Measurements from ENCODE around the gene ECT2L. TPM values are rescaled to one million over a fixed set of nuclear protein-coding genes. Genes with fewer than 3 reads are reported as not detected.

The ECT2L gene
- total RNA-seq, 1 experiment from 2014 or later = not detected

DNA sequence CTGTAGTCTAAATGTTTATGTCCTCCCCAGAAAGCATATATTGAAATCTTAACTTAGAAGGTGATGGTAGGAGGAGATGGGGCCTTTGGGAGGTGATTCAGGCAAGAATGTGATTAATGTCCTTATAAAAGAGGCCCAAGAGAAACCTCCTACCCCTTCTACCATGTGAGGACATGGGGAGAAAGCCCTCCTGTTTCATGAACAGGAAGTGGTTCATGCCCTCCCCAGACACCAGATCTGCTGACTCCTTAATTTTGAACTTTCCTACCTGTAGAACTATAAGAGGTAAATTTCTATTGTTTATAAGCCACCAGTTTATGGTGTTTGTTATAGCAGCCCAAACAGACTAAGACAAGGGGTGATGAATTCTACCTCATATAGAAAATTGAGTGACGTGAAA, 8.7 kb upstream of the ECT2L start (continued):
- TF ChIP-seq YY1 (IDR thresholded peaks at IDR 0.05; ENCODE audit: extremely low read depth, insufficient replicate concordance, low read depth, low read length) = no peak
- TF ChIP-seq TCF7L2 (IDR thresholded peaks at IDR 0.05; ENCODE audit: borderline replicate concordance, extremely low read depth, insufficient read depth, insufficient read length) = no peak
- no peak for TF ChIP-seq EZH2 (IDR thresholded peaks at IDR 0.05)
- TF ChIP-seq JUND (IDR thresholded peaks at IDR 0.05) = no peak
- no peak for TF ChIP-seq RAD21 (IDR thresholded peaks at IDR 0.05; ENCODE audit: low read depth)
- TF ChIP-seq REST (IDR thresholded peaks at IDR 0.05; ENCODE audit: low read depth) = no peak
- no peak for TF ChIP-seq SRF (IDR thresholded peaks at IDR 0.05; ENCODE audit: low read depth)

DNA sequence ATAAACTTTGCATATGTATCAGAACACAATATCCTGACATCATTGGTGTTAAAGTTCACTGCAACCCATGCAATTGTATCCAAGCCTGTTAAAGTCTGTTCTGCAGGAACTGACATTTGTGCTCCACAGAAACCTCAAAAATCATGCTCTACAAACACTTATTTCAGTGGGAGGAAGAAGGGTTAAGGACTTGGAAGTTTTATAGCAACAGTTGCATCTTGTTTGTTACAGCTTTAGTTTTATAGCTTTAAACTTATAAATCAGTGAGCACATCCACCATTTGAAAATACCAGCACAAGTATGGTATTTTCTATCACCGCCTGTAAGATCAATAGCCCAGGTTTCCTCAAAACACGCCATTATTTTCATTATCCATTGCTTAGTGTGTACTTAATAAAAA, 884 bp downstream of the ECT2L start:
- no peak overlapping the region for H2AFZ ChIP-seq (ENCODE audit: low read depth, low read length, poor library complexity, severe bottlenecking)
- no peaks in the 10 kb centered on the region for H3K9me3 ChIP-seq (ENCODE audit: control insufficient read depth in 1 of 2, insufficient read depth in 1 of 2, low read depth in 1 of 2, low read length in 2 of 2)
- H3K4me3 ChIP-seq (replicated peaks in 1 of 2; ENCODE audit: low read depth in 1 of 2, low read length in 2 of 2) = no peak overlapping the region
- BruUV-seq (replicated peaks) = no TSS peak
- no peaks in the 10 kb centered on the region for H3K79me2 ChIP-seq (ENCODE audit: insufficient read depth, low read length)
- H3K4me1 ChIP-seq (ENCODE audit: control insufficient read depth in 1 of 2, insufficient read depth in 2 of 2, low read length in 2 of 2) = peaks cover 0 to 4% of the 10 kb centered on the region in 2 experiments; a peak in 1 of 4 replicates
- no peak overlapping the region for H3K9ac ChIP-seq (ENCODE audit: low read length)
- no peak for DNase-seq (ENCODE audit: low read depth, low spot score)
- H3K27ac ChIP-seq (ENCODE audit: low read depth, low read length) = no peak overlapping the region
- H3K9me2 ChIP-seq (ENCODE audit: insufficient read depth) = no peaks in the 10 kb centered on the region
- no peak overlapping the region for H3K4me2 ChIP-seq (ENCODE audit: low read length)
- no peaks in the 10 kb centered on the region for H3K27me3 ChIP-seq (ENCODE audit: insufficient read depth, low read length)
- CTCF ChIA-PET = no interaction called here
- intact Hi-C loops (cut with micrococcal nuclease) = no loop called here
- H4K20me1 ChIP-seq (ENCODE audit: insufficient read depth) = no peaks in the 10 kb centered on the region
- no peak for ATAC-seq
- POLR2A ChIA-PET = no interaction called here
- RAD21 ChIA-PET (ENCODE audit: low non-redundant PET in 1 of 2, low total read pairs in 2 of 2, uncharacterized antibody in 2 of 2, unreplicated experiment in 2 of 2) = no interaction called here
- H3K36me3 ChIP-seq (ENCODE audit: control insufficient read depth in 1 of 2, insufficient read depth in 2 of 2, low read length in 2 of 2) = no peaks in the 10 kb centered on the region
- TF ChIP-seq POLR2AphosphoS5 (IDR thresholded peaks at IDR 0.05; ENCODE audit: low read depth, low read length) (no peak), REST (IDR thresholded peaks at IDR 0.05; ENCODE audit: low read depth) (no peak), POLR2A (IDR thresholded peaks at IDR 0.05; ENCODE audit: borderline replicate concordance, extremely low read depth, insufficient read depth, insufficient read length) (no peak), EZH2phosphoT487 (IDR thresholded peaks at IDR 0.05; ENCODE audit: borderline replicate concordance) (no peak), EZH2 (IDR thresholded peaks at IDR 0.05) (no peak), SIN3A (IDR thresholded peaks at IDR 0.05; ENCODE audit: low read depth) (no peak), SP1 (IDR thresholded peaks at IDR 0.05; ENCODE audit: low read depth) (no peak), EGR1 (IDR thresholded peaks at IDR 0.05; ENCODE audit: low read depth) (no peak)
- TF ChIP-seq, protein P1, sequence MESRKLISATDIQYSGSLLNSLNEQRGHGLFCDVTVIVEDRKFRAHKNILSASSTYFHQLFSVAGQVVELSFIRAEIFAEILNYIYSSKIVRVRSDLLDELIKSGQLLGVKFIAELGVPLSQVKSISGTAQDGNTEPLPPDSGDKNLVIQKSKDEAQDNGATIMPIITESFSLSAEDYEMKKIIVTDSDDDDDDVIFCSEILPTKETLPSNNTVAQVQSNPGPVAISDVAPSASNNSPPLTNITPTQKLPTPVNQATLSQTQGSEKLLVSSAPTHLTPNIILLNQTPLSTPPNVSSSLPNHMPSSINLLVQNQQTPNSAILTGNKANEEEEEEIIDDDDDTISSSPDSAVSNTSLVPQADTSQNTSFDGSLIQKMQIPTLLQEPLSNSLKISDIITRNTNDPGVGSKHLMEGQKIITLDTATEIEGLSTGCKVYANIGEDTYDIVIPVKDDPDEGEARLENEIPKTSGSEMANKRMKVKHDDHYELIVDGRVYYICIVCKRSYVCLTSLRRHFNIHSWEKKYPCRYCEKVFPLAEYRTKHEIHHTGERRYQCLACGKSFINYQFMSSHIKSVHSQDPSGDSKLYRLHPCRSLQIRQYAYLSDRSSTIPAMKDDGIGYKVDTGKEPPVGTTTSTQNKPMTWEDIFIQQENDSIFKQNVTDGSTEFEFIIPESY (IDR thresholded peaks at IDR 0.05; ENCODE audit: extremely low read depth, insufficient replicate concordance, low read length) = no peak
- TF ChIP-seq, protein P2, sequence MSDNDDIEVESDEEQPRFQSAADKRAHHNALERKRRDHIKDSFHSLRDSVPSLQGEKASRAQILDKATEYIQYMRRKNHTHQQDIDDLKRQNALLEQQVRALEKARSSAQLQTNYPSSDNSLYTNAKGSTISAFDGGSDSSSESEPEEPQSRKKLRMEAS (IDR thresholded peaks at IDR 0.05) = no peak
